GM18499 (cell line): ENCODE results near the gene SCYGR1.
A peak's percentile ranks its signal among the peaks of the same experiment; 100 is the strongest.
"Not testable (repeated sequence)": the region's sequence is repeated elsewhere in the genome, so short reads cannot be mapped to it uniquely, and the experiment has no call there.

Source experiments
- ATAC-seq: cut with Tn5 transposase; IDR thresholded peaks from one replicate; pipeline ENCODE4 v1.9.1; 2021; ENCODE audit warnings: moderate number of reproducible peaks; ENCODE audit not compliant: insufficient read depth, unreplicated experiment

The SCYGR1 gene

GRCh38 chr2:227376656-227377396, 10.9 kb downstream of the SCYGR1 start:
- no peak for ATAC-seq

DNA sequence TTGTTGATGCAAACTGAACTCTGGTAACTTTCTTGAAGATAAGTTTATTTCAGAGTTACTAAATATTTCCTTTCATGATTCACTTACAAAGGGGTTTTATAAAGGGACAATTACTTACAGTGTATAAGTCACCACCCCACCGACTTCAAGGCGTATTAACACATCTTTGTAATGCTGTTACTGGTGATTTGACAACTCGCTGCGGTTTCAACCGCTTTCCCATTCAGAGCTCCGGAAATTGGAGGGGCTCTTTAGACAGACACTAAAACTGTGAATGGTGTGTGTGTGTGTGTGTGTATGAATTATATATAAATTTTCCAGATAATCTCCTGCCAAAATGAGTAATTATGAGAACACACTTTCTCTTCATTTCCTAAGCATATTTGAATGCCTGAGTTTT, 13.6 kb downstream of the SCYGR1 start:
- ATAC-seq = peak; percentile 70

- no peak for ATAC-seq
Measured at GRCh38 chr2:227373389-227373788, 14.4 kb downstream of the SCYGR1 start.

DNA sequence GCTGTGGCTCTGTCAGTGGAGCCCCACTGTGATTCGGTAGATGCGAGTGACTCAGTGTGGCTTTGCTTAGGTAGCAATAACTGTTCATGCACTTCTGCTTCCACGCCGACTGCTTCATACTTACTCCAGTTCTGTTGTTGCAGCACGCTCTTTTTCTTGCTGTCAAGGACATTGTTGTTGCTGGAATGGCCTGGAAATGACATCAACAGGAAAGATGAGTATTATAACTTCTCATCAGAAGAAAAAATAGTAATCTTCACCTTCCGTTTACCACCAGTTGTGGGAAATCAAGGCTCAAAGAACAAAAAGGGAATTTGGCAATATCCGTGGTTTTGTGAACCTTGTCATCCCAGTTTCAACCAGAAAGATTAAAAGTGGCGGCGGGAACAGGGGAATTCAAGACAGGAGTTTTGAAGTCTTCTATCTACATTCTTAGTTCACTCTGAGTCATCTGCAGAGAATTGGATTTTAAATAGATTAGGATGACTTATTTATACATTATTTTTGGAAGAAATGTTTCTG, 16.9 kb downstream of the SCYGR1 start:
- no peak for ATAC-seq

GRCh38 chr2:227370092-227370491, 17.7 kb downstream of the SCYGR1 start:
- no peak for ATAC-seq

DNA sequence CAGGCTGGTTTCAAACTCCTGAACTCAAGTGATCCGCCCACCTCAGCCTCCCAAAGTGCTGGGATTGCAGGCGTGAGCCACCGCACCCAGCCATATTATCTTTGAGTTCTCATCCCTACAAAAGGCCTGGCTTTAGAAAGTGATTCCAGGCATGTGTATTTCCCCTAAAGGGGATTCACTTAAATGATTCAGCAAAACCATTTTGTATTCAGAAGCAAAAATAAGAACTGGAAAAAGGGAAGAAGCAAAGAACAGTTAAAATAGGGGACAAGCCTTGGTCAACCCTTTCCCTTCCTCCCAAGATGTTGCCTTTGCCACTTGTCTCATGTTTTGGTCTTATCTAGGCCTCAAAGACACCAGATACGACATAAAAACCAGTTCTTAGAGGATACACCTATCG, 19.2 kb downstream of the SCYGR1 start:
- no peak for ATAC-seq

DNA sequence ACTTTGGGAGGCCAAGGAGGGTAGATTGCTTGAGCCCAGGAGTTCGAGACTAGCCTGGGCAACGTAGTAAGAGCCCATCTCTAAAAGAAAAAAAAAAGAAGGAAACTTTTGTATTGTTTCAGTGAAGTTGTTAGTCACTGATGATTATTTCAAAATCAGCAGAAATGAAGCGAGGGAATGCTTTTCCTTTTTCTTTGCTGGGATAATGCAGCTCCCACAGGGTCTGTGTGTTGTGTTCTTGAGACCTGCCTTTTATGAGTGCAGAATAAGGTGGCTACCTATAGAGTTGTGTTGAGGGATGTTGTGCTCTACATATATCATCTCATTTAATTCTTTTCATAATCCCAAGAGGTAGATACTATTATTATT, 20.3 kb downstream of the SCYGR1 start:
- ATAC-seq = no peak

DNA sequence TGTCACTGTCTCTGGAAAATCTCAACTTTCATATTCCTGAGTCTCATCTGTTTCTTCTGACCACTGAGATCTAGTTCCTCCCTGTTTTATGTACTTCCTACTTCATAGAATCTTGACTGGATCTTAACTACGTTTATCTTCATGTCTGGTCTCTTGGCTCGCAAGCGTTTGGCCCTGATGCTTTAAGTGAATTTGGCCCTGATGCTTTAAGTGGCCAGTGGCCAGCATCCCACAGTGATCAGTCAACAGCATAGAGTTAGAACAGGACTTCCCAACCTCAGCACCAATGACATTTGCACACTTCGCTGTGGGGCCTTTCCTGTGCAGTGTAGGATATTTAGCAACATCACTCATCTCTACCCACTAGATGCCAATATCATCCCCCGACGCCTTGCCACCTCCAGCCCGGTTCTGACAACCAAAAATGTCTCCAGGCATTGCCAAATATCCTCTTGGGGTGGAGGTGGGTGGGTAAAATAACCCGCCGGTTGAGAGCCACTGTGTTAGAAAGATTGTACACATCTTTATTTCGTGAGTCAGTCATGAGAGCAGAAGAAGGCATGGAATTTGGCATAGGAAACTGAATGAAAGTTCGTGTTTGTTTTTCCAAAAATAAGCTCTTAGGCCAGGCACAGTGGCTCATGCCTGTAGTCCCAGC, 20.9 kb downstream of the SCYGR1 start:
- ATAC-seq = no peak

- no peak for ATAC-seq
Measured at GRCh38 chr2:227365833-227366232, 21.9 kb downstream of the SCYGR1 start.

DNA sequence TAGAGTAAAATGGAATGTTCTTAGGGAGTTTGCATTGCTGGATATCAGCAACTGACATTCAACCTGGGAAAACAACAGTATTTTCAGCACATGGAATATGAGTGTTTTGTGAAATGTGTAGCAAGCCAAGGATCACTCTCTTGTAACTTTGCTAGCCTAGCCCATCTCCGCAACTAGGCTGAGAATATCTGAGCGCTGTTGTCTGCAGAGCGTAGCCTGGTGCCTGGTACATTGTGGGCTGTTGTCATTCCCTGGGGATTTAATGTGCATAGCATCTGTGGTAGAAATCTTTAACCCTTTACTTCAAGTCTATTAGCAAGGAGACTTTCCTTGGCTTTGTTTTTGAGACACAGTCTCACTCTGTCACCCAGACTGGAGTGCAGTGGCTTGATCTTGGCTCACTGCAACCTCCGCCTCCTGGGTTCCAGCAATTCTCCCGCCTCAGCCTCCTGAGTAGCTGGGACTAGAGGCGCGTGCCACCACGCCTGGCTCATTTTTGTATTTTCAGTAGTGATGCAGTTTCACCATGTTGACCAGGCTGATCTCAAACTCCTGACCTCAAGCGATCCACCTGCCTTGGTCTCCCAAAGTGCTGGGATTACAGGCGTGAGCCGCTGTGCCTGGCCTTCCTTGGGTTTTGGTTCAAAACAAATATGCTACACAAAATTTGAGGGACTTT, 23.0 kb downstream of the SCYGR1 start:
- ATAC-seq = not testable (repeated sequence)

DNA sequence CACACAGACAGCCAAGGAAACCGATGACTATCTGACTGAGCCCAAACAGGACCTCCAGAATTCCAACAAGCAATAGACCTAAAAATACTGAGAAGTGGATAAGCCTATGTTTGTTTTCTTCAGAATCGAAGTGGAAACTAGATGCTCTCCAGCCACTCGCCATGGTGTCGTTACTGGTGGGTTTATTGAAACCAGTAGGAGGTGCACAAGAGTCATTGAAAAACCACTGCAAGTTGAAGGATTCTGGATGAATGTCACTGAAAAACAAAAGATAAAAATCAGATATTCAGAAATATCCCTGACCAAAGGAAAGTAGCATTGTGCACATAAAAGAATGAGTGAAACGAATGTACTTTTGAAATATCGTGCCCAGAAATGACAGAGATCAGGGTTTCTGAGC, 24.0 kb downstream of the SCYGR1 start:
- no peak for ATAC-seq

- ATAC-seq = no peak
Measured at GRCh38 chr2:227360351-227360750, 27.4 kb downstream of the SCYGR1 start.

- ATAC-seq = no peak
Measured at GRCh38 chr2:227351639-227352038, 36.1 kb downstream of the SCYGR1 start.

DNA sequence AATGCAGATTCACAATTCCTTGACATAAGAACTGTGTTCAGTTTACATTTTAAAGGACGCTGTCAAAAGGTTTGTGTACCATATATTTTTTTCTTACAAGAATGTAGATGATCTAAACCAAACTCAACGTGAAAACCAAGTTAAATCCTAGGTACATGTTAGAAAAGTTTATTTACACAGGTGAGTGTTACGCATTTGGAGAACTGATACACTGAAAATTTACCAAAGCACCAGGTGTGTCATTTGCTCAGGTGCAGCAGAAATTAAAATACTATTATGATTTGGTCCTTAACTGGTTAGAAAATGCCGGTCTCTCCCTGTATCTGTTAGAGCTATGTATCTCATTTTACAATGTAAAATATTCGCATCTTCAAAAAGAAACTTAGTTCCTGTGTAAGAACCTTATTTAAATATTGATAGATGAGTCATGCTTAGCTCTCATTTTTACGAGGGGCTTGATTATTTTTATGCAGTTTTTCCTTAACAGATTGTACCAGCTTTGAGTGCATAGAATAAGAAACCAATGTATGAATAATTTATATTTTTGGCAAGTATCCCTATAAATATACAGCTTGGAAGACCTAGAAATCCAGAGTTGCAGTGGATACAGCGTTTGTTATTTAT, 37.6 kb downstream of the SCYGR1 start:
- no peak for ATAC-seq

- no peak for ATAC-seq
Measured at GRCh38 chr2:227348324-227348723, 39.4 kb downstream of the SCYGR1 start.

GRCh38 chr2:227347117-227347516, 40.6 kb downstream of the SCYGR1 start:
- ATAC-seq = no peak

DNA sequence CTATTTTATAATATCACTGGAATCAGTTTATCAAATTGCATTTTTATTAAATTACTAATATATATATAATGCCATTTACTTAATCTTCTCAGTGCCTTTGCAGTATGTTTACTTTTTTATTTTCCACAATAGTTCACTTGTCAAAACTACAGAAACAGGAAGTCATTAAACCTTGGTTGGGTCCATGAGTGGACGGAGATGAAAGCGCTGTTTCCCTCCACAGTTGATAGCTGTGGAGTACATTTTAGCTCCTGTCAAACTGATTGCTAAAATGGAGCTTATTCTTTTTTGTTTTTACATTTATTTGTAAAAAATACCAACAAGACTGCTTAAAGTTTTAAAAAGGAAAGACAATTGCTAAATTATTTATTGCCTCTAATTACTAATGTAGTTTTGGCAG, 43.5 kb downstream of the SCYGR1 start:
- ATAC-seq = no peak

DNA sequence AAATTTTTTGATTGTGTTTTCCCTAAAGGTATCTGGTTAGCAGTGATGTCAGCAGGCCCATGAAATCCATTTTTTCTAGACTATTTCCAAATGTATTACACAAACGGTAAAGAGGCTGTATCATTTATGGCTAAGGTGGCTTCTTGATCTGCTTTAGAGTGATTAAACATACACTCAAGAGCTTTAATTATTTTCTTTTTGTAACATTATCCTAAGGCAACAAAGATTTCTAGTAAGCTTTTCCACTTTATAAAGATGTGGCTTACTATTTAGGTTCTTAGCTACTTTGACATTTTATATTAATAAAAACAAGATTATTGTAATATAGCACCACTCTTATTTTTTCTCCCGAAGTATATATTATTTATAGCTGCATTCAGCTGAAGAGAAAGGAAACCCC, 46.2 kb downstream of the SCYGR1 start:
- no peak for ATAC-seq

DNA sequence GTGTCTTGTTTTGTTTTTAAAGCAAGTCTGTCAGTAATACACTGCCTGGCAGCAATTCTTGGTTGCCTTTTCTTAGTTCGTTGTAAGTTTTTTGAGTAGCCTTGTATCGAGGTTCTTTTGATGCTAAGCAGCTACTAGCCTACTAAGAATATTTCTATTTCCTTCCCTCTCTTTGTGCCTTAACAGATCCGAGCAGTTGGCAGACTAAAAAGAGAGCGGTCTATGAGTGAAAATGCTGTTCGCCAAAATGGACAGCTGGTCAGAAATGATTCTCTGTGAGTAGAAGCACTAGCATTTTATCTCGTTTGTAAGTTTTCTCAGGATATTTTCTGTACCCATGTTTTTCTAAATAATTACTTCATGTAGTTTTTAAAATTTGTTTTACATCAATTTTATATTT, 47.6 kb downstream of the SCYGR1 start:
- ATAC-seq = no peak

GRCh38 chr2:227339098-227339599, 48.6 kb downstream of the SCYGR1 start:
- ATAC-seq = no peak
